GM12891 (cell line): ENCODE measurements around the gene KRT84.
A peak's percentile ranks its signal among the peaks of the same experiment; 100 is the strongest.

Experiments
- DNase-seq: peaks from one replicate; pipeline ENCODE4 v3.0.0; 2011; ENCODE audit warnings: low spot score; ENCODE audit not compliant: insufficient read length
- FAIRE-seq: peaks from 2 replicates; lab custom pipeline; 2011; peaks lifted over from hg19 to GRCh38; lab: Jason Lieb, UNC
- PAX5 ChIP-seq: IDR thresholded peaks from 2 replicates; pipeline ENCODE4 v1.6.1; 2011; ENCODE audit warnings: low read length, moderate library complexity, mild to moderate bottlenecking; ENCODE audit not compliant: insufficient read depth, severe bottlenecking
- POLR2A ChIP-seq: IDR thresholded peaks from 2 replicates; pipeline ENCODE4 v1.6.1; 2011; ENCODE audit warnings: low read depth, low read length, control low read depth
- POLR2AphosphoS5 ChIP-seq: IDR thresholded peaks from 2 replicates; pipeline ENCODE4 v1.6.1; 2011; ENCODE audit warnings: low read depth, low read length, control low read depth
- POU2F2 ChIP-seq: IDR thresholded peaks from 2 replicates; pipeline ENCODE4 v1.6.1; 2011; ENCODE audit warnings: low read depth, mild to moderate bottlenecking, control low read depth, low read length, moderate library complexity
- SPI1 ChIP-seq: IDR thresholded peaks from 2 replicates; pipeline ENCODE4 v1.6.1; 2011; ENCODE audit warnings: low read depth, low read length, control low read depth
- TAF1 ChIP-seq: IDR thresholded peaks from 2 replicates; pipeline ENCODE4 v1.6.1; 2011; ENCODE audit warnings: low read depth, low read length, control low read depth

KRT84 gene

DNA sequence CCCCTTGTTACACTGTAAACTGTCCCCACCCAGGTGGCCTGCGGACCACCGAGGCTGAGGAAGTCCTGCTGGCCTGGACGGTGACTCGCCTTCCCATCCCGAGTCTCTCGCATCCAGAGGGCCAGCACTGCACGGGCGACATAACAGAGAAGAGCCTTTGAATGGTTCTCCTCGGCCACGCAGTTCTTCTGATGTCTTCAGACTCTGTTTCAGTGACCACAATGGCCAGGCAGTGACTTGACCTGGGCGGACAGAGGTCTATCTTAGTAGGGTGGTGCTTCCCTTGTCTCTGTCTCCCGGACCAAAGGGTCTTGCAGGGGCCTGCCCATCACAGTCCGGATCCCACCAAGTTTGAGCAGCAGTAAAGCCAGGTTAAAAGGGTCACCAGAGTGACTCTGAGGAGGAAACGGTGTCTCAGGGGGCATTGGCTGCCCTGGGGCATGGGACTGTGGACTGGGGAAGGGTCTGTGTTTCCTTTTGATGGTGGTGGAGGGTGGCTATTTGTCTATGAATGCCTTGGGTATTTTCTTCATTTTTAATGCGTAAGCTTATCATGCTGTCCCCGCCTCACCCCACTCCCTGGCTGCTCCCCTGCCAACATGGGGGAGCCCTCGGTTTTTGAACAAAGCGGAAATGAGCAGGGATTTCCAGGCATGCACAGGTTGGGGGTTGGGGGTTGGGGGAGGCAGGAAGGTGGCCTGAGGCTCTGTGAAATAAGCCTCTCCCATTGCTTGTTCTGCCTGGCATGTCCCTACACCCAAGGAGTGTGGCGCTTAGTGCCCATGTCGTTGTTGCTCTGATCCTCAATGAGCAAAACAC is 28.5 kb downstream of the KRT84 start:
- FAIRE-seq = peak; percentile 63
- TF ChIP-seq TAF1 (no peak), PAX5 (no peak), SPI1 (no peak), POLR2A (no peak), POU2F2 (no peak), POLR2AphosphoS5 (no peak)
- DNase-seq = no peak

DNA sequence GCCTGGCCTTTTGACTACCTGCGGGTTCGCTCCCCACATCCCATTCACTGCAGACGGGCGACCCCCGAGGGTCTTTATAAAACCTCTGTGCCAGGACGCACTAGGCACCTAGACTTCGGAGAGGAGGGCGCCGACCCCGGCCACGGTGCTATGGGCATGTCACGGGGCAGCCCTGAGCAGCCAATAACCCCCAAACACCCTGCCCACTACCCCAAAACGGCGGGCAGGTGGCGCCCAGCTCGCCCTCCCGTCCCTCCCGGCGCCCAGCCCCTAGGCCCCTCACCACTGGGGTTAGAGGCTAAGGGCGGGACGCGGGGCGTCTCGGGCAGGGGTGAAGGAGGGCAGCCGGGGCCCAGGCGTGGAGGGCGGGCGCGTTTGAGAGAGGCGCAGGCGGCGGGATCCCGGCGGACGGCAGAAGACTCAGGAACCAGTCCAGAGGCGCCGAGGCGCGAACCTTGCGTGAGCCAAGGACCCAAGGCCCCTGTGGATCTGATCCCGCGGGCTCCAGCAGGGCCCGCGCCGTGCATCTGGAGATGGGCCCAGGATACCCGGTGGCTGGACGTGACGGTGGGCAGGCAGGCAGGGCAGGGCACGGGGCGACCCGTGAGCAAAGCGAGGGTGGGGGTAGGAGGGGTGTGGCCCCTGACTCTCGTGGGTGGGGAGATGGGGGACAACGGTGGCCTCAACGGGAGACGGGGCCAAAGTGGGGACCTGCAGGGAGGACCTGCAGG is 29.3 kb downstream of the KRT84 start:
- TF ChIP-seq SPI1 (no peak), POLR2AphosphoS5 (no peak), TAF1 (no peak), POLR2A (no peak)
- DNase-seq (no peak), FAIRE-seq (no peak)

DNA sequence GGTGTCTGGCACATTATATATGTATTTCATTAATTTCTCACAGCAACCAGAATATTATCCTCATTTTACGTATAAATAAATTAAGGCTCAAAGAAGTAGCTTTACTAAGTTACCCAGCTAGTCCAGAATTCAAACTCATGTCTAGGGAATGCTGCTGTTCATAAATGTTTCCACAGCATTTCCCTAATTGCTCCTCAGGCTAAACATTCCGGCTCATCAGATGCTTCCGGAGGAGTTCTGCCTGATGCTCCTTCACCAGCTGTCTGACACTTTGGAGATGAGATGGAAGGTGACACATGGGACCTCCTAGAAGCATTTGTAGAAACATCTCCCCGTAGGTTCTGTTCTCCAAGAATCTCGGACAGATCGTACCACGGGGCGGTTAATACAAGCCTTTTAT is 30.3 kb downstream of the KRT84 start:
- DNase-seq = no peak
- no peak for FAIRE-seq
- TF ChIP-seq POLR2AphosphoS5 = no peak
- TF ChIP-seq POLR2A = no peak
- no peak for TF ChIP-seq PAX5
- no peak for TF ChIP-seq TAF1
- TF ChIP-seq POU2F2 = no peak
- no peak for TF ChIP-seq SPI1

DNA sequence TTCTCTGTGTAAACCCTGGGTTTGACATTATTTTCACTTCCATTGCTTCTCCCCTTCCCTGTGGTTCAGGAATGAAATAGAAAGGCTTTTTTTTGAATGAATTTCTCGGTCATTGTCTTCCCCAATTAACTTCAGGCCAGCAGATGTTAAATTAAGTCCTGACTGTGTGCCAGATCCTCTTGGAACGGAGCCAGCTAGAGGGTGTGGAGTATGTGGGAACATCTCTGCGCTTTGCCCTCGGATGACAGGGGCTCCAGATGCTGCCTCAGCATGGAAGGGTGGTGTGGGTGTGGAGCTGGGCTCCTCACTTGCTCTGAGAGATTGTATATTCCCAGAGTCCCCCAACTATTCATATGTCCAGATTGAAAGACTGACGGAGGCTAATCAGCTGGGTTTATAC is 31.3 kb downstream of the KRT84 start:
- FAIRE-seq = no peak
- no peak for DNase-seq

DNA sequence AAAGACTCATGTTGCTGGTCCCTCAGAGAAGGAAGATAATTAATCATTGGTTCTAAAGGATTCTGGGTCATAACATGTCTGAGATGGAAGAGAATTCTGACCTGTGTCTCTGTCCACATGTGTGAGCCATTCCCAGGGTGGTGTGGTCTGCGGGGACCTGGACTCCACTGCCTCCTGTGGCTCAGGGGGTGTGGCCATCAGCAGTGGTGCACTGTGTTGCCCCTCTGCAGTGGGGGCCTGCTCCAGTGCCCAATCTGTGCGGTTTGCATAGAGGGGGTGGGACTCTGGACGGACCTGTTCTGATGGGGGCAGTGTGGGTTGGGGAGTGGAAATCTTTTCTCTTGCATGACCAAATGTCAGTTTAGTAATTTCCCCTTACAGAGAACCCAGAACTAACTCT is 31.7 kb downstream of the KRT84 start:
- TF ChIP-seq POU2F2 (no peak), PAX5 (no peak), POLR2AphosphoS5 (no peak), SPI1 (no peak), POLR2A (no peak), TAF1 (no peak)
- FAIRE-seq = no peak
- no peak for DNase-seq

More for the DNA sequence above, 31.3 kb downstream of the KRT84 start:
- TF ChIP-seq TAF1 (no peak), POLR2AphosphoS5 (no peak), POLR2A (no peak), PAX5 (no peak)

DNA sequence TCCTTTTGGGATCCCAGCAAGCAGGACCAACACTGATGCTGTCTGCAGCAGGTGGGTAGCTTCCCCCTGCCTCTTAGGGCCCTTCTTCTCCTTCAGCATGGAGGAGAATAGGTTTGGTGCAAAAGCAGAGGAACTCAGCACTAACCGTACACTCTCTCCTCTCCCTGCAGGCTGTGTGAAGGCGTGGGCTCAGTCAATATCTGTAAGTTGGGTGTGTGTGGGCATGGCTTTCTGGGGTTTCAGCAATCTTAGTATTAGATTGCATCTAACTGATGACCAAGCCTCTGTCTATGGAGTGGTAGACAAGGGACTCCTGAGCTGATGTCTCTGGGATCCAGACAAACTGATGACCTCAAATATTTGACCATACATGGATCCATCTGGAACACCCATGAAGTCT is 32.5 kb downstream of the KRT84 start:
- DNase-seq = no peak
- TF ChIP-seq POLR2AphosphoS5 (no peak), TAF1 (no peak), PAX5 (no peak), SPI1 (no peak), POLR2A (no peak), POU2F2 (no peak)
- no peak for FAIRE-seq

DNA sequence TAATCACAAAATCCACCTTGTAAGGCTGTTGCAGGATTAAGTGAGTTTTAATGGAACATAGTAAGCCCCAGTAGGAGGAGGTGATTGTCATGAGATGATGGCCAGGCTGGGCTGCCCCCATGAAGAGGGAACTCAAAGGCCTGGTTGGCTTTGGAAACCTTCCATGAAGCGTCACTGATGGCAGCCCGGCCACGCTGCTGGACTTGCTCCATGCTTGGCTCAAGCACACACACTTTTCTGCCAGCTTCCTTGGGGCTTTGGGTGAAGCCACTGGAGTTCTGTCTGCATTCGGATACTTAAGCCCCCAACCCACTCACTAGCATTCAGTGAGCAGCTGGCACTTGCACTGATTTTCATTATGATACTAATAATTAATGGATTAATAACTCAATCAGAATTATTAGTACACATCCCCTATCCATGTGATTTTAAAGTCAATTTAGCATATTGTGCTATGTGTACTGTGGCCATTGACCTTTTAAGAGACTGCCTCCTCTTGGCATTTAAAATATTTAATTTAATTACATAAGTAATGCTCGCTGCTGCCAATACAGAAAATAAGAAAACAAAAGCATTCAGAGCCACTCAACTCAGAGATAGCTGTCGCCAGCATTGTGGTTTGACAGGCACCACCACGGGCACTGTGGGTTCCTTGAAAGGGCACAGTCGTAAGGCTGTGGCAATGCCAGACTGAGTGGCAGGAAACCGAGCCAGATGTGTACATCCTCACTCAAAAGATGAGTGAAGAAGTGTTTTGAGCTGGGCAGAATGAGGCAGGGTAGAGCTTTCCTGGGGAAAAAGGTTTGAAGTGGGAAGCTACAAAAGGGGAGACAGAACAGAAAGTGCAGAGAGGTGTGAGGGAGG is 34.0 kb downstream of the KRT84 start:
- FAIRE-seq (no peak), DNase-seq (no peak)
- TF ChIP-seq POLR2AphosphoS5 = no peak
- TF ChIP-seq SPI1 = no peak
- no peak for TF ChIP-seq POU2F2
- no peak for TF ChIP-seq PAX5
- TF ChIP-seq TAF1 = no peak

DNA sequence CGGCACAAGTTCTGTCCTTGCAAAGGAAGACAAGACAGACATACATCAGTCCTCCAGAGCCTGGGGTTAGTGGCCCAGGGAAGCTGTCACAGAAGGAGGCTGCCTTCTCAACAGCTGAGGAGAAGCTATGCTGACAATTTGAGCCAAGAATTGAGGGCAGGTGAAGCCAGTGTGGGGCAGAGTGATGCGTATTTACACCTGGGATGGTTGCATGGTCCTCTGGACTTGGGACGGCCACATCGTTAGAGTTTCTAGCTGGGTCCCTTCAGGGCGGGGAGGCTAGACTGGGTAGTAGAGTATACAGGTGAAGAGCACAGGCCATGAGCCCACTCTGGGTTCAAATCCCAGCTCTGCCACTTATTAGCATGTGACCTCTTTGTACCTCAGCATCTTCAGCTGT is 34.7 kb downstream of the KRT84 start:
- TF ChIP-seq SPI1 (no peak), TAF1 (no peak), PAX5 (no peak), POLR2AphosphoS5 (no peak), POLR2A (no peak), POU2F2 (no peak)
- FAIRE-seq (no peak), DNase-seq (no peak)

DNA sequence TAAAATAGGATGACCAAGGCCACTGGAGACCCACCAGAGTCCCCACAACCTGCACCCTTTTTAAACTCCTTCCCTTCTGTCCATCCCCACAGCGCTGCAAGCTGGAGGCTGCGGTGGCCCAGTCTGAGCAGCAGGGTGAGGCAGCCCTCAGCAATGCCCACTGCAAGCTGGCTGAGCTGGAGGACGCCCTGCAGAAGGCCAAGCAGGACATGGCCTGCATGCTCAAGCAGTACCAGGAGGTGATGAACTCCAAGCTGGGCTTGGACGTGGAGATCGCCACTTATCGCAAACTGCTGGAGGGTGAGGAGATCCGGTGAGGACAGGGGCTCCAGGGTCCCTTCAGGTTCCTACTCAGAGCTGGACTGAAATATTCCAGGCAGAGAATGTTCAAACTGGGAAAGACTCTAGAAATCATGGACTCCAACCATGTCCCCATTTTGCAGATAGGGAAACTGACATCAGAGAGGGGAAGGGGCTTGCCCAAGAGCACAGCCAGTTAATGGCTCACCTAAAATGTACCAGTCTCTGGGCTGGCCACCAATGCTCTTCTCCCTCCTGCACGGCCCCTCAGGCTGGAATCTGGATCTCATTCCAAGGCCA is 35.3 kb downstream of the KRT84 start:
- DNase-seq (no peak), FAIRE-seq (no peak)
- TF ChIP-seq POLR2AphosphoS5 = no peak
- TF ChIP-seq TAF1 = no peak
- no peak for TF ChIP-seq SPI1
- no peak for TF ChIP-seq POU2F2
